GM21737 (cell line): ENCODE measurements around the gene LIPC.

Experiments used
- ATAC-seq: cut with Tn5 transposase; IDR thresholded peaks from one replicate; pipeline ENCODE4 v1.9.1; 2021; ENCODE audit warnings: mild to moderate bottlenecking, moderate library complexity; ENCODE audit not compliant: unreplicated experiment

LIPC gene

DNA sequence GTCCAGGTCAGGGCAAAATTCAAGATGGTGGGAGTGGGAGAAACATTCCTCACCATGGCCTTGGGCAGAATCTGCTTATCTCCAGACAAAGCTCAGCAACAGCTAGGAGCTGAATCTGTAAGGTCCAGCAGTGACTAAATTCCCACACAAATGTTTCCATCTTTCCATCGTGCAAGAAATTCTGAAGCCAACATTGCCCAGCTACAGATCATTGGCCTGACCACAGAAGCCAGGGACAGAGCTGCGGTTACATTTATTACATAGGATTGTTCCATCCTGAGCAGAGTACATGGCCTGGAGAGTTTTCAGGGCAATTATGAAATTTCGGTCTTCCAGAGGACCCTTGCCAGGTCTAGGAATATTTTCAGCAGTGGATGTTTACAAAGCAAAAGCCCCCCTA lies 100.3 kb downstream of the LIPC start:
- no peak for ATAC-seq

DNA sequence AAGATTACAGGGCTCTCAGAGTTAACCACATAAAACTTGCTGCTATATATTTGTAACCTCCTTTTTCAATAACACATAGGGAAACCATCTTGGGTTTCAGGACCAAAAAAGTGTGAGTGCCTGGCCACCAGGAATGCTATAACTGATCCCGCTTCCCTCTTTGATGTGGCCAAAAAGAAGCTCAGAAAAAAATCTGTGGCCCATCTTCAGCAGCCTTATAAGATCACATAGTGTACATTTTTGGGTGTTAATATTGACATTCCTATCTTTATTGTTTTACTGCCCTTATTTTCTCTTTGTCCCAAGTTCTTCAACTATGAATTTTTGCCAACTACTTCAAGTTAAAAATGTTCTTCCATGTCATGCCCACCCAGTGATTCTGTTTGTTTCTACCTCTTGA lies 102.8 kb downstream of the LIPC start:
- no peak for ATAC-seq

GRCh38 chr15:58535337-58535736 lies 103.5 kb downstream of the LIPC start:
- no peak for ATAC-seq

DNA sequence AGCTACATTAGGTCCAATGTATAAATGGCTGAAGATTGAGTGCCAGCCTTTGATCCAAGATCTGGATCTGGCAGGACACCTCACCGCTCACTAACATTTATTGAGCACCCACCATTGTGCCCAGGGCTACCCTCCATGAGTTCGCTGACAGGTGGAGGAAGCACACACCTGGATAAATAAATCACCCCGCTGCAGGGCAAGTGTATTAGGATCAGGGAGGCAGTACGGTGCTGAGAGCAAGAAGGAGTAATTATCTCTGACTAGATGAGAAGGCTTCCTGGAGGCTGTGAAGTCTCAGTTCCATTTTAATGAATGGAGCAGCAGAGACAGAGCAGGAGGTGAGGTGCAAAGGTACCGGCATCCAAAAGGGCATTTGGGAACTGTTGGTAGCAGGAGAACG lies 104.1 kb downstream of the LIPC start:
- no peak for ATAC-seq

- ATAC-seq: no peak
Observed at GRCh38 chr15:58536414-58536813, 104.6 kb downstream of the LIPC start.

- ATAC-seq: no peak
Observed at GRCh38 chr15:58537033-58537432, 105.2 kb downstream of the LIPC start.

GRCh38 chr15:58538225-58538727 lies 106.5 kb downstream of the LIPC start:
- ATAC-seq: no peak

DNA sequence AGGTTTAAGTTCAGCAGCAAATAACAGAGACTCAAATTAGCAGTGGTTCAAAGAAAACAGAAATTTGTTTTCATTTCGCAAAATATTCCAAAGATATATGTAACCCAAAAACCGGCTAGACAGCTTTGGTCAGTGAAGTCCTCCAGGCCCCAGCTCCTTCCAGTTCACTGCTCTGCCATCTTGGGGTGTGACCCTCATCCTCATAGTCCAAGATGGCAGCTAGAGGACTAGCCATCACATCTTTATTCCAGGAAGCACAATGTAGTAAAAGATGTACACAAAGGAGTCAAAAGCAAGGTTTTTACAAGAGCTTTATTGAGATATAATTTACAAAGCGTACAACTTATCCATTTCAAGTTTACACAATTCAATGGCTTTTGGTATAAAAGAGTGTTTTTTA lies 107.1 kb downstream of the LIPC start:
- ATAC-seq: no peak

- ATAC-seq: no peak
Observed at GRCh38 chr15:58539548-58539947, 107.8 kb downstream of the LIPC start.

DNA sequence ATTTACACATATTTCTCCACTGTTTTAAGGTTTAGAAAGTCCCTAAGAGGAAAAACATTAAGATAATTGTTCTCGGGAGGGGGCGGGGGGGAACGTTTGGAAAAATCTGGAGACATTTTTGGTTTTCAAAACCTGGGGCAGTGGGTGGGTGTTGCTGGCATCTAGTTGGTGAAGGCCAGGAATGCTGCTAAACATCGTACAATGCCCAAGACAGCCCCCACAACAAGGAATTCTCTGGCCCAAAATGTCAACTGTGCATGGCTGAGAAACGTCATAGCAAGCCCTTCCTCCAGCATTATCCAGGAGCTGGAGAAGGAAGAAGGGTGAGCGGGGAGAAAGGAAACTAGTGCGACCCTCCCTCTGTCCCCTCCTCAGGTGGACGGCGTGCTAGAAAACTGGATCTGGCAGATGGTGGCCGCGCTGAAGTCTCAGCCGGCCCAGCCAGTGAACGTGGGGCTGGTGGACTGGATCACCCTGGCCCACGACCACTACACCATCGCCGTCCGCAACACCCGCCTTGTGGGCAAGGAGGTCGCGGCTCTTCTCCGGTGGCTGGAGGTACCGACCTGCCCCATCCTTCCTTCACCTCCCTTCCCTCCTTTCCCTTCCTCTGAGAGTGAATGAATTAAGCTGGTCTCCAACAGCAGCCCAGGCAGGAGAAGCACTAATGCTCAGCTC lies 109.8 kb downstream of the LIPC start:
- no peak for ATAC-seq

- ATAC-seq: no peak
Observed at GRCh38 chr15:58543664-58544335, 112.0 kb downstream of the LIPC start.

- ATAC-seq: no peak
Observed at GRCh38 chr15:58544756-58545155, 113.0 kb downstream of the LIPC start.

- no peak for ATAC-seq
Observed at GRCh38 chr15:58545307-58546065, 113.7 kb downstream of the LIPC start.

GRCh38 chr15:58546066-58546591 lies 114.3 kb downstream of the LIPC start:
- ATAC-seq: no peak

DNA sequence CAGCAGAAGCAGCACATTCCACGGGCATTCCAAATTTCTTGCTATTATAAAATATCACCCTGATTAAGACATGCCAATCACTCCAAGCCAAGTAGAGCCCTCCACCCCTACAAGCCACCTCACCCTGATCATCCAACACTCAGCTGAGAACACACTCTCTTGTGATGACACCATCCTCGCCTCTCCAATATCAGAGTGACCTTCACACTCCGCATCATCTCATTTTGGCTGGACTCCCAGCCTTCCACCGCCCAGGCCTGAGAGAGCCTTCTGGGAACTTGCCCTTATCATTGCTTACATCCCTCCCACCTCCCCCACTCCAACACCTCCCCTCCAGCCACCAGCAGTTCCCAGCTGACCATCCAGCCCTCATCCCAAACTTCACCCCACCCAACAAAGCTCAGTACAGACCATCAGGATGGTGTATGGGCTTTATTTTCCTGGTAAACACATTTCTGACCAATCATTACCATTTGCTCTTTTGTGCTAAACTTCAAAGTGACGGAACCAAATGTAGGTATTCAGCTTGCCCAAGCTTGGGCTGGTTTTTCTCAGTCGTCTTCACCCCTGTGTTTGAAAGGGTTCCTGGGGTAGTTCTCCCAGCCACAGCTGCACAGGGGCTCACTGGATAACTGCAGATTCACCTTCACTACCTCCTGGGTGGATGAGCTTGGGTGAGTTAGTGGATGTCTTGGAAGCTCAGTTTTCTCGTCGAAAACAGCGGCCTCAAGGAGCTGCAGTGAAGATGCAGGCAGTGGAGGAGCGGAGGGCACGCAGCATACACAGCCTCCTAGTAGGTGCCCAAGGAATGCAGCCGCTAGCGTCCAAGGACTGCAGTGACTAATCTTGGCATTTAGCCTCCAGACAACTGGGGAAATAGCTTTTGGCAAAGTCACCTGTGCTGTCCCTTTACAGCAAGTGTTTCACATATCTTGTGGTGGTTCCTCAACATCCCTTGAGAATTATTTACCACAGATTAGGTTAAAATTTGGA lies 115.1 kb downstream of the LIPC start:
- no peak for ATAC-seq

GRCh38 chr15:58547628-58548307 lies 116.0 kb downstream of the LIPC start:
- no peak for ATAC-seq

DNA sequence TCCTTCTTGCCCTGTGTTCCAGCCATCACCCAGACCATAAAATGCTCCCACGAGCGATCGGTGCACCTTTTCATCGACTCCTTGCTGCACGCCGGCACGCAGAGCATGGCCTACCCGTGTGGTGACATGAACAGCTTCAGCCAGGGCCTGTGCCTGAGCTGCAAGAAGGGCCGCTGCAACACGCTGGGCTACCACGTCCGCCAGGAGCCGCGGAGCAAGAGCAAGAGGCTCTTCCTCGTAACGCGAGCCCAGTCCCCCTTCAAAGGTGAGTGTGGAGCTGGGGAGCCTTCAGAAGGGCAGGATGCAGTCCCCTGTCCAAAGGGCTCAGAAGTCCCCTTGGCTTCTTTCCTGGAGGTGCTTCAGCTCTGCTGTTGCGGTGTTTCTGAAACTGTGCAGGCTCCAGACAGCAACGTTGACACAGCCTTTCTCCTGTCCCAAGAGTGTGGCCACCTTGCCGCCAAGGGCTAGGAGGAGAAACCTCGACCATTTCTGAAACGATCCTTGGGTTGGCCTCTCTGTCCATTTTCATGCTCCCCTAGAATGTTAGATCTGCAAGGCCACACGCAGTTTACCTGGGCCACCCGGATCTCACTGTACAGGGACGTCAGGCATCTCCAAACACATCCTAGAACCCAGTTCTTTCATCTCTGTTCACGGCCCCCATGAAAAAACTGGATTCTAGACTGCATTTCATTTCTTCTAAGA lies 116.7 kb downstream of the LIPC start:
- no peak for ATAC-seq

- no peak for ATAC-seq
Observed at GRCh38 chr15:58549013-58549784, 117.4 kb downstream of the LIPC start.

GRCh38 chr15:58549785-58550074 lies 117.9 kb downstream of the LIPC start:
- no peak for ATAC-seq
